HG03378 (cell line): Measurements from ENCODE around the gene MAML2.

Experiments used
- ATAC-seq: cut with Tn5 transposase; IDR thresholded peaks from one replicate; pipeline ENCODE4 v1.9.1; 2021; ENCODE audit warnings: mild to moderate bottlenecking, moderate library complexity; ENCODE audit not compliant: unreplicated experiment

The MAML2 gene

DNA sequence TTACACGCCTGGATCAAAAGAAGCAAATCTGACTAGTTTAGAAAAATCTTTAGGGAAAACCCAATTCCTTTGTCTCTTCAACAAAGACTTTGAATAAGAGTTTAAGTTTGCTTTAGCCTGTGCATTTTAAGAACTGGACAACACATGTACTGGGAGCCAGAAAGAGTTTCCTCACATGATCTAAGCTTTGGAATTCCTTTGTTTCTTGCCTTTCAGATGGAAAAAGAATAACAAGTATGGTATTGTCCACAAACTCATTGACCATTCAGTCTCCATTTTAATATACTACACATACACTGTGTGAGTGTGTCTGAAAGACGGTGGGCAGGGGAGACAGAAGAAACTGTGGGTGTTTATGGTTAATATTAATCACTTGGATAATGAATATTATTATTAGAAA is 205.6 kb downstream of the MAML2 start:
- ATAC-seq, result no peak

DNA sequence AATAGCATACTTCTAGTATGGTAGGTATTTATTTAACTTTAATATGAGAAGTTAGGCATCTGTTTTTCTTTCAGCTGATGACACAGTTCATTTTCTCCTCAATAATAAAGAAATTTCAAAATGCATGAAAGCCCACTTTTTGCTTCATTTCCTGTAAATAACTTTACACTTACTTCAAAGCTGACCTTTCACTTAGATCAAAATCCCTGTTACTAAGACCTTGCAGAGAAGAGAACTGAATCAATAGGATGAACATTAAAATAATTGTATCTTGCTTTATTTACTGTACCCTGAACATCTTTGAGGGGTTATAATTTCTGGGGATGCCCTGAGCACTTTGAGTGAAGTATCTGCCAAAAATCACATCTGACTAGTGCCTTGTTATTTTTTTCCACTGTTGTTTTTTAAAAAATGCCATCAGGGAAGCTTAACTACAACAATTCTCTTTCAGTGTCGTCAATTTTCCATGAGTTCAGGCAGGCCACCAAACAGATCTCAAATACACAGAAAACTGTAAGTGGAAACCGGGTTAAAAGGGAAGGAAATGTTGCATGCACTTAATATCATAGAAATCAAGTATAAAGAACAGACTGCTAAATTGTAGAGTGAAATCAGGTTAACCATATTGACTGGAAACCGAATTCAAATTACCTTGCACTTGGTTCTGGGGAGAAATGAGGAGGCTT is 206.2 kb downstream of the MAML2 start:
- ATAC-seq, result no peak

DNA sequence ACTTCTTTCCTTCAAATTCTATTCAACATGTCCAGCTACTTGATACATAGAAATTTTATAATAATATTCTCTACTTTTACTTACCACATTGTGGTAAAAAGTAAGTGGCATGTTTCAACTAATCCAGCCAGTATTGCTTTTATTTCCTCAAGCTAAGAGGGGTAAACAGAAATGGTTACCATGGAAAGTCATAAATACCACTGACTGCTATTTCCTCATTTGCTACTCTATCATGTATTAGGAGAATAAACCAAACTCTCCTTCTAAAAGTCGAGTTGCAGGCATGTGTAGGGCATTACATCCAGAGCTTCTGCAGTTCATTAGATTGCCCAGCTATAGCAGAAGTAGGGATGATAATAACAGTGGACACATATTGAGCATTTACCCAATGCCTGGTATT is 208.4 kb downstream of the MAML2 start:
- ATAC-seq, result peak; percentile 64

DNA sequence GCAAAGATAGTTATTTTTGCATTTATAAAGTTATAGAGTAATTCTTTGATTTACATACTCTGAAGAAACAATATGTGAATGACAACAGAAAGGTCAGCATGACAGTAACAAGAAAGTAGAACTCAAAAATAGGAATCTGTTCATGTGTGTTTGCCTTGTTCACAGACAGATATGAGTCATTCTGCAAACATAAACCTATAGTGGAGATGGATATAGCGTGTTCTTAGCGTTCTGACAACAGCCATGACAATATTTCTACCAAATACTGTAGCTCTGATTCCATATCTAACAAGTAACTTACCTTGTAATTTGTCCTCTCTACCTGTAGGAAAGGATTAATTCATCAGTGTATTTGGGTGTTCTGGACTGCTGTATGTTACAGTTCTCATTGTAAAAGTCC is 210.6 kb downstream of the MAML2 start:
- no peak for ATAC-seq

DNA sequence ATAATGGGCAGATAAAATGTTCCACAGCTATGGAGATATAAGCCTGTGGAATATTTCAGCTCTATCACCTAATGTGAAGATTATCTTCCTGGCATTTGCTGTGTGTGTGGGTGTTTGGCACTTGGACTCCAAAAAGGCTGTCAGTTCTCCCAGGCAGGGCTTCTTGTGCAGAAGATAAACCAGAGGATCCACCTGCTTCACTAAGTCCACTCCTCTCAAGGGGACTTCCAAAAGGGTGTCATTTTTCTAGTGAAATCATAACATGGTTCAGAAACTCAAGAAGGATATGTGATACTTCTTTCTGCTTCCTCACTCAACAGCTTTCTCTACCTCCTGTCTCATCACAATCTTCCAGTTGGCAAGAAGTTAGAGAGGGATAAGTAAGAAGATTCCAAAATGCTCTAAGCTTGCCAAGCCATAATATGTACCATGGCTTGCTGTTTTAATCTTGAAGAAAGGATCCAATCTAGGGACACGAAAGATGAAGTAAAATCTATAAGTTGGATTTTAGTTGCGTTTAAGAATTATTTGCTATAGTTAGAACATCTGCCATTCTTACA is 212.9 kb downstream of the MAML2 start:
- peak; percentile 36 for ATAC-seq

DNA sequence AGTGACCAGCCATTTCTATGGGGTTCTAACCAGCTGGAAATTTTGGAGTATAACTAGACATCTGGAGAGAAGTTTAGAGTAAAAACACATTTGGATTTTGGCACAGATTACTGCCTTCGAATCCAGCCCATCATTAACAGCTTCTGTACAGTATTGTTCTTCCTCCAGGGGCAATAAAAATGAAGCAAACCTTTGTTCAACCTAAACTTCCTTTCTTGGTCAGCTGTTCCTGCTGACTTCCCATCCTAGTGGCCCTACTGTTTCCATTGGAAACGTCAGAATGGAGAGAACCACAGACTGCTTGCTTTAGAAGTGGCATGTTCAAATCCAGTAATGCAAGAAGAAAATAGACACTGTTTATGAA is 215.4 kb downstream of the MAML2 start:
- no peak for ATAC-seq

DNA sequence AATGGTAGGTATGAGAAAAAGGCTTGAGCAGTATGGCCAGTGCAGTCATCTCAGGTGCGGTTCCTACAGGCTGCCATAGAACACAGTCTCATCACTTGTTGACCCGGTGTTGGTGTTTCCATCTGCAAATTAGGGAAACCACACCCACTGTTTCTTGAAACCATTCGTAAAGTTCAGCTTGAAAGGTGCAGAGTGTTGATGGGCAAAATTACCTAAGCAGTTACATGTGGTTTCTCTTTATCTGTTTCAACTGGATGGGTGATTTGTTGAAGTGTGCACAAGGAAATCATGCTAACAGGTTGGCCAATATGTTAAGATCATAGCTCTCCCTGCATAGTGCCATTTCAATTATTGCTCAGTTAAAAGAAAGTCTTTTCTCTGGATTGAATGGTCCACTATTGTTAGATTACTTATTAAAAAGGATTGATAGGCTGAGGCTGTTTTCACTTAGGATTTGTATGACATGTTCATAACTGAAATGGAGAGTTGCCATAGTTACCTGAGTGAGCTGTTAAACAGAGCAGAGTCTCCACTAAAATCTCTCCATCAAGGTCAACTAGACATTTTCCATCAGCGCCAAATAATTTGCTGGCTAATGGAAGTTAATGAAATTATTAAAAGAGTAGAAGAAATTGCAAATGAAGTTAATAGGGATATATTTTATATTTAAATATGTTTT is 215.9 kb downstream of the MAML2 start:
- ATAC-seq, result no peak

DNA sequence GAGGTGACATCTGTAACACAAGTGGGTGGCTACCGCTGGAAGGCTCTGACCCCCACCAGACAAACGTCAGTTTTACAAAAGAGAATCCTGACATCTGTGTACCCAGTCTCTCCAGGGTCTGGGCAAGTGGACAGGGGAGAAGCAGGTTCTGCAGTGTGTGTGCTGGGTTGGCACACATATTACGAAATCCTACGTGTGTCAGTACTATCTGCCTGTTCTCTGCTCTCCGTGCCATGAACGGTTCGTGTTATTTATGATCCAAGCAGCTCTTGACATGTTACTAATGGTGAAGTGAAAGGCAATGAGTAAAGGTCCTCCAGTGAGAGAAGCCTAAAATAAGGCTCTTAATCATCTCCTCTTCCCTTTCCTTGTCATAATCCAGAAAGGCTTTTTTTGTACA is 217.6 kb downstream of the MAML2 start:
- no peak for ATAC-seq

DNA sequence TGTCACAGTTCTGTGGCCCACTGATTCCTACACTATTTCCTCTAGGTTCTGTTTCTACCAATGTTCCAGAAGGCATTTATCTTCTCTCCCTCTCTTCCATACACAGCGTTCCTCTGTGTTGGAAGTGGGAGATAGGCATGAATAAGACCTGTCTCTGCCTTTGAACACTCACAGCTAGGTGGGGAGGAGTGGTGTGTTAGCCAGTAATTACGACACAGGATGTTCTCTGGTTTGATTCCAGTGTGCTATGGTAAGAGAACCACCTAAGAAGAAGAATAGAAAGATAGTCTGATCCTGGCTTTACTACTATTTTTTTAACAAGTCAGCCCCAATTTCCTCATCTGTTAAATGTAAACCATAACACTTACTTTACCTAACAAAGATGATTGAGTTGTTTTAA is 218.8 kb downstream of the MAML2 start:
- no peak for ATAC-seq

DNA sequence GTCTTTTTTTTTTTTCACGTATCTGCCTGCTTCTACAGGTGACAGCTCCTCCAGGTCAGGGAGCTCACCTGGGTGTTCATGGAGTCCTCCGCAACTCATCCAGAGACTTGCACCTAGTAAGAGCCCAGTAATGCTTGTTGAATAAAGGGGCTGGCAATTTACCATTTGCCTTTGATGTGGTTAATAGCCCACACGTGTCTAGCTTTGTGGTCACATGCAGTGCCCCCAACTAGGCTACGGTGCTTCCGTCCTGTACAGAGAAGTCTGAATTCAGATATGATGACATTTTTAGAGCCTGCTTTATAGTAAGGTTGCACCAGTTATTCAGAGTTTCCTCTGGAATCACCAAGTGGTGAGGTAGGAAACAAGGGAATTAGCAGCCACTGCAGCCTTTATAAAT is 219.7 kb downstream of the MAML2 start:
- no peak for ATAC-seq

DNA sequence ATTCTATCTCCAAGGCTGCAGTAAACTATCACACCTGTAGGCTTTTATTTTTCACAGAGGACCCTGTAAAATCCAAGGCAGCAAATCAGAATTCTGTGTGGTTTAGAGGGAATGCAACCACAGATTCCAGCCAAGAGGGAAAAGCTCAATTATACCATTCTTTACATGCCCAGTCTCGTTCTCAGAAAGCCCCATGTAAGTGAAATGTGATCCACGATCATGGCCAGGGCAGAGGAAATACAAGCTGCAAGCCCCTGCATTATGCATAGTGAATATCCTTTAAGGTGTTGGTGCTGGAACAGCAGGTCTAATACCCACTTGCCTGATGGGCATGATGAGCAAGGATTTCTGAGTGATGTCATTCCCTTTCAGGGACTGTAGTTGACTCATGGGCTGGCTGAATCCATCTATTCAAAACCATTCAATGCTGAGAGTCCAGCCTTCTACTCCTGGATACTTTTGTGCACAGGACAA is 220.4 kb downstream of the MAML2 start:
- no peak for ATAC-seq

DNA sequence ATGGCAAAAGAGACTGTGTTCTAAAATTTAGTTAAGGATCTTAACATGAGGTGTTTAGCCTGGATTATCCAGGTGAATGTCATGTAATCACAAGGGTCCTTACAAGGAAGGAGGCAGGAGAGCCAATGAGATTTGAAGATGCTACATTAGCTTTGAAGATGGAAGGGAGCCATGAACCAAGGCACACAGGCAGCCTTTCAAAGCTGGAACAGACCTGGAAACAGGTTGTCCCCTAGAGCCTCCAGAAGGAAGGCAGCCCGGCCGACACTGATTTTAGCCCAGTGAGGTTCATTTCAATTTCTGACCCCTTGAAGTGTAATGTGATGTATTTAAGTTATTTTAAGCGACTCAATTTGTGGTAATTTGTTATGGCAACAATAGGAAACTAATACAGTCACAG is 223.8 kb downstream of the MAML2 start:
- no peak for ATAC-seq

DNA sequence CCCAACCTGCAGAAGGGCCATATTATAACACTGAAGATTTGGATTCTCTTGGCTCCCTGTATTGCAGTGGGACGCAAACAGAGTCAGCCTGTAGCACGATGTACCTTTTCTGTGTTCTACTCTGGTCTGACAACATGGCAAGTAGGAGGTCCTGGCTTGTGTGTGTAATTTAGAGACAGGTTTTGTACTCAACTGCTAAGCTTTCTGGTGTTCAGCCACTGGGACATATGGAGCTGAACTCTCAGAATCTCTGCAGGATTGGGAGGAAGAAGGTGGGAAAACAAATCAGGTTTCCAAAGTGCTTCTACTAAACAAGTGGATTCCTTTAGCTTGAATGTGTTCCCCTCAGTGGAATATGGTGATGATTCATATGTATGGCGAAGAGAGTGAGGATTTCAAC is 226.6 kb downstream of the MAML2 start:
- ATAC-seq, result no peak

DNA sequence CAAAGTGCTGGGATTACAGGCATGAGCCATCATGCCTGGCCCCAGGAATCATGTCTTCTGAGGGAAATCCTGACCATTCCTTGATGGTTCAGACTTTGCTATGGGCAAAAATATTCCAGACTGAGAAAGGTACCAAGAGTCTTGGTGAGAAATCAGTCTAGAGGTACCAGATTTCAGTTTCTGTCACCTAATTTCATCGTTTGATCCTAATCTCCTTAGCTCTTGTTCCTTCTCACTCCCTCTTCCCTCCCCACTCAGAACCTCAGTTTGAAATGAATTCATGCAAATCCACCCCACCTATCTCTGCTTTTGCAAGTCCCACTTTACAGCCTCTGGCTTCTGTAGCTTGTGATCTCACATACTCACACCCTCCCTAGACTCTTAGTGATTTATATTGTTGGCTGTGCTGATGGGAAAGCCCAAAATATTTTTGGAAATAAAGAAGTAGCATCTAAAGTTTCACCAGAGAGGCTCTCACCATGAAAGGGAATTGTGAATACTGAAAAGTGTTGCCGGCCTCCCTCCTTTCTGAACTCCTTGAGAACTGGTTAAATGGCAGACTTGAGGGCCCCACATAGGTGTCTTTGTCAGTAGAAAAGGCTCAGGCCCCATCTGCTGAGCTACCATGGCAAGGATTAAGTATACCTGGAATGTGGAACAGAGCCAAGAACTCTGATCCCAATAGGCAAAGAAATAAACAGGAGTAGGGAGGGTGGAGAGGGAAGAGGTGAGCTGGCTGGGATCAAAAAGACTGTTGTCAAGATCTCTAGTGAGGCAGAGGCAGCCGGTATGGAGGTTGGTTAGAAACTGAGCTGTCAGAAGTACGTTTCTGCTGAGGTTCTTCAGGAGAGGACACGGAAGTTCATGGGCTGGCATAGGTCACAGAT is 228.6 kb downstream of the MAML2 start:
- ATAC-seq, result no peak

DNA sequence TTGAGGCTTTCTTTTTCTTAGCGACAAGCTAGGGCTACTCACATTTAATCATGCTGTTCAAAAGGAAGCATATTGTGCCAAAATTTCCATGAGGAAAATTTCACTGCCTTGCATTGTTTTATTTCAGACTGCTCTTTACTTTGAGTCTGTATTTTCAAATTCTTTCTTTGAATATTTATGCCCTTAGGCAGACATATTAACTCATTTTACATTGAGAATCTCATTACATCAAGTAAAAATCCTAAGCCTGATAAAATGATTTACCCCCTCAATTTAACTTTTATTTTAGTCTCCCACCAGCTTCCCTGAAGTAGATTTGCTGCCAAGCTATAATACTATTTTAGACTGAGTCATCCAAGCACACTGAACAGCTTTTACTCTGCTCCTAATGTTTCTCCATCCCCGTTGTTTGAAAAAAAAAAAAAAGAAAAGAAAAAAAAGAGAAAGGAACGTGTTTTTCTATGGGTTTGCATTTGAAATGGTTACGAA is 229.8 kb downstream of the MAML2 start:
- ATAC-seq, result no peak

DNA sequence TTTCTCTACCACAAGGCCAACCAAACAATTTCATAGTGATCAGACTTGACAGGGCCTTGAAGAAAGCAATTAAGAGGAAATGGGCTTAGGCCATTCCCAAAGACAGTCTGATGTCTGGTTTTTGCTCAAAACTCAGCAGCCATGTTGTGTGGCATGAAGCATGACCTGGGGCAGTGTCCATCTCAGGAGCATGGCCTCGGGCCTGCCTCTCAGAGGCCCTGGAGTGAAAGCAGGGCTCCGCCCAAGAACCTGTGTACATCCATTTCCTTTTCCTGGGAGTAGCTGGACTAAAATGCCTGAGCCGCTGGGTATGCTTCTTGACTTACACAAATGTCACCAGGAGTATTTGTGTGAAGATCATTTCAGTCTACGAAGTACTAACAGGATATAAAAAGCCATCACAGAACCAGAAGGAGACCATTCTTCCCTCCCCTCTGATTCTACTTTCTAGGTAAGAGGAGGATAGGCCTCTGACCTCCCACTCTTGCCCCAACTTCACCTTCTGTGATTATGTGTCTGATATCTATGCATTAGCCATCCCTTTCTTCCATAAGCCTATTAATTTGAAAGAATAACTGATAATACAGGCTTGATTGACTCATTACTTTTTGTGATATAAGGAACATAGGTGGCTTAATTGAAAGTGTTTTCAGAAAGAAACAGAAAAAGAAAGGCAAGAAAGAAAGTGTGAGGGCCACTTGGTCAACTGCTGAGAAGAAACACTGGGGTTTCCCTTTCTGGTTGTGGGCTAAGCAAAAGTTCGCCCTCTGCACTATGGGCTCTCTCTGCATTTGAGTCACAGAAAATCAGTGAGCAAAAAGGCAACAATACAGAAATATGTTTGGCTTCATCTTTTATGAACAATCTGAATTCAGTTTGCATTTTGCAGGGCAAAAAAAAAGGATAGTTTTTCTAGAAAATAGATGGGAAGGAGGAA is 230.5 kb downstream of the MAML2 start:
- ATAC-seq, result peak; percentile 95

DNA sequence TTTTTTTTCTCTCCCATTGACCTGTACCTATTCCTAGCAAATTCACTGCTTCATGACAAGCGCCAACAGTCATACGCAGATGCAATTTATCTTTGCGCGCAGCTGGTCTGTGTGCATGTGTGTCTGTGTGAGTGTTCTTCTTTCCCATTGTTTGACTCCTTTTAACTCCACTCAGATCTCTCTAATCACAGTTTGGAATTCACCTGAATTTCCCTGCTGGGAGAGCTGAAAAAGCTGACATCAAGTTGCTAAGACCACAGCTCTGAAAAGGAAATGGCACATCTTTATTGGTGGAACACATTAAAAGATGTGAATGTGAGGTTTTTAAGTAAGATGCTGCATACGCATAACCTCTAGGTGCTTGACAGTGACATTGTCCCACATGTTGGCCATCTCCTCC is 231.7 kb downstream of the MAML2 start:
- no peak for ATAC-seq

DNA sequence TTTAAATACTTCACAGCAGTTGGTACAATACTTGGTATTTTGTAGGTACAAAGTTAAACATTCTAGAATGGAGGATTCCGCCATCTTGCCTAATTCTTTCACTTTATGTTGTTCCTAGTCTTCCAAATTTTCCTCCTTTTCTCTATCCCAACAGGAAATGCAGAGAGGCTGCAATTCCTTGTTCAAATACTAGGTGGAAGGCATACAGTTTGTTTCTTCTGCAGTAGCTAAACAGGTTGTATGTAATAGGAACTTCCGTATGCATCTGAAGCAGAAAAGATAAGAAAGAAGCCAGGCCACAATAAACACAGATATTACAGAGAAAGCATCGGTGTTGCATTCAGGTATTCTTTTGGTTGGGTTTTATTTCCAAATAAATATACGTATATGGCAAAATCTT is 232.7 kb downstream of the MAML2 start:
- ATAC-seq, result no peak

DNA sequence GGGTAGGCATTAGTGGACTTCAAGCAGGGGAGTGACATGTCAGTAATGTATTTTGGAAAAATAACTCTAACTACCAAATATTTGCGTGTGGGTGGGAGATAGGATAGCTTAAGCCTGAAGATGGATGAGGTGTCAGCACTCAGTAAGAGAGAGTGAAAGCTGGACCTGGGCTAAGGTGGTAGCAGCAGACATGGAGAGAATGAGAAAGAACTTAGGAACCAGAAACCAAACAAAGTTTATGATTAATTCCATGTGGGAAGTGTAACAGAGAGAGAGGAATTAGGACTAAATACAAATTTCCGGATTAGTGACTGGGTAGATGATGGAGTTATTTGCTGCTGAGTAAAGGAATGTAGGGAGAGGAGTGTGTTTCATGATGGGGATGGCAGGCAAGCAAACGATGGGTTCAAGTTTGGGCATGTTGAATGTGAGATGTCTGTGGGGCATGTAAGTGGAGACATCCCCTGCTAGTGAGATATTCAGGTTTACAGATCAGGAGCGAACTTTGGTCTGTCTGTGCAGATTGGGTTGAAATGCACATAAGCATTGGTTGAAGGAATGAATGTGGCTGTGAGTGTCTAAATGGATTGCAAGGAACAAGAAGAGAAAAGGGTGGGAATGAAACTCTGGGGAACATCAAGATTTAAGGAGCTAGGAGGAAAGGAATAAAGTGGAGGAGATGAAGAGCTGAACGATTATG is 233.5 kb downstream of the MAML2 start:
- no peak for ATAC-seq
